NCI-H146 (cell line): Measurements from ENCODE around the gene PYGB.

Experiments used
- DNase-seq: peaks from one replicate; lab custom pipeline; 2025; lab: John Stamatoyannopoulos, UW

PYGB gene

DNA sequence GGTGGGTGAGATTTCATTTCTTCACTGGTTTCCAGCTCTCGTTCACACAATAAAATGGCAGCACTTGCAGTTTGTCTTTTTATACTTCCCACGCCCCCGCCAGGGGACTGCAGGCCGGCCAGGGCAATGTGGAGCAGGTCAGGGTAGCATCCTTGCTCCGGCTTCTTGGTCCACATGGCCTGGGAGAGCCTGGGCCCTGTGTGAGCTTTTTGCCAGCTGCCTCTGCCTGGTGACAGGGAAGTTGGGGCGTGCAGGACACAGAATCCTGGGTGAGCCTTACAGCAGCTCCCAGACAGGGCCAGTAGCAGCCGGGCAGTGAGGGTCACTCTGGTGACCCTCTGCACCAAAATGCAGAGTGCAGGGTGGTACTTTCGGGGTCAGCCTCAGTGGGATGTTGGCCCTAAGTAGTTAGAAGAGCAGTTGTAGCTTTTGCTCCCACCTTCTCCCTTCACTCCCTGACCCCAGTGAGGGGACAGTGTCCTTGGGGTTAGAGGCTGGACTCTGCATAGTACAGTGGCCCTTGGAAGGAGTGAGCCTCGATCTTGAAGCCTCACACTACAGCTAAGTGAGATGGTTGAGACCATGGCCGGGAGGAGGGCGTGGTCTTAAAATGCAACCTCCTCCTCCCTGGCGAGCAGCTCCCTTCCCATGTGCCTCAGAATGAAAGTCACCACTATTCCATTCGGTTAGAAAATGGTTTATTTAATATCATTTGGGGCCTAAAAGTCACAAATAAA is 23.8 kb downstream of the PYGB start:
- no peak for DNase-seq

DNA sequence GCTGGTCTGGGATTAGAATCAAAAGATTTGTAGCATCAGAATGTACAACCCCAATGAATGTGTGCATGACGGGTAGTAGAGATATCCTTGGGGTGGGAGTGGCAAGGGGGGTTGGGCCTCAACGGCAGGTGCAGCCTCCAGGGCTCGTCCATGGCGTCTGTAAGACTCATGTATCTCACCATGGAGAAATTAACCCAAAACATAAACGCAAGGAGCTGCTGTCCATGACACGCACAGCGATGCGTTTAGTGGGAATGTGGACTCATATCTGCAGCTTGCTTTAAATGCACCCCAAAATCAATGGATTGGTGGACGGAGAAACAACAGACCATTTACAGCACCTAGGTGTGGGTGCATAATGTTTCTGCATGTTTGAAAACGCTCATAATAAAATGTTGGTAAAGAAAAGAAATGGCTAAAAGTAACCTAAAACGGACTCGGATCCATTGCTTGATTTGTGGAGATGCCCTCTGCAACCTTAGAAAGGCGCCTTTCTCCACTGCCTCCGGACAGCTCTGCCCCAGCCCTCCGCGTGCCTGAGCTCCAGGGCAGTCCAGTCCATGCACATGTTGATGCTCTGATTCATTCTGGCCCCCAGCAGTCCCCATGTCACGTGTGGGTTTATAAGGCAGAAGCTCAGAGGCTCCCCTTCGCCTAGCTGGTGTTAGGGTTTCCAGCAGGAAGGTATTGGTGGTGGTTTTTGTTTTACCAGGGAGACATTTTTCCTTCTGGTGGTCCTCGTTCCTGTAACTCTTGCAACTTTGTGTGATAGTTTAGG is 24.5 kb downstream of the PYGB start:
- no peak for DNase-seq

DNA sequence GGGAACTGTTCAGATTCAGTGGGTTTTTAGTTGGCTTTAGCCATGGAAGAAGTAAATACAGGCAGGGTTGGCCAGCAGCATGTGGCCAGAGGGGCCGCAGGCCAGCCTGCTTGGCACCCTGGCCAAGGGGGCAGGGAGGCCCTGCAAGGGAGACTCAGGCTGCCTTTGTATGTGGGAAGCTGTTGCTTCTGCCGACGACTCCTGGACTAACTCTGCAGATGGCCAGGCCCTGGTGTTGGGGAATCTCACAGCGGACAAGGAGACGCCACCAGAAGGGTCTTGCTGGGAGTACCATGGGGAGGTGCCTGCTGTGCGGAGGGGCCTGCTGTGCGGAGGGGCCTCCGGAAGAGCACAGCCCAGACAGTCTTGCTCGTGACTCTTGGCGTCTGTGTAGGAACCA is 25.2 kb downstream of the PYGB start:
- DNase-seq: no peak

DNA sequence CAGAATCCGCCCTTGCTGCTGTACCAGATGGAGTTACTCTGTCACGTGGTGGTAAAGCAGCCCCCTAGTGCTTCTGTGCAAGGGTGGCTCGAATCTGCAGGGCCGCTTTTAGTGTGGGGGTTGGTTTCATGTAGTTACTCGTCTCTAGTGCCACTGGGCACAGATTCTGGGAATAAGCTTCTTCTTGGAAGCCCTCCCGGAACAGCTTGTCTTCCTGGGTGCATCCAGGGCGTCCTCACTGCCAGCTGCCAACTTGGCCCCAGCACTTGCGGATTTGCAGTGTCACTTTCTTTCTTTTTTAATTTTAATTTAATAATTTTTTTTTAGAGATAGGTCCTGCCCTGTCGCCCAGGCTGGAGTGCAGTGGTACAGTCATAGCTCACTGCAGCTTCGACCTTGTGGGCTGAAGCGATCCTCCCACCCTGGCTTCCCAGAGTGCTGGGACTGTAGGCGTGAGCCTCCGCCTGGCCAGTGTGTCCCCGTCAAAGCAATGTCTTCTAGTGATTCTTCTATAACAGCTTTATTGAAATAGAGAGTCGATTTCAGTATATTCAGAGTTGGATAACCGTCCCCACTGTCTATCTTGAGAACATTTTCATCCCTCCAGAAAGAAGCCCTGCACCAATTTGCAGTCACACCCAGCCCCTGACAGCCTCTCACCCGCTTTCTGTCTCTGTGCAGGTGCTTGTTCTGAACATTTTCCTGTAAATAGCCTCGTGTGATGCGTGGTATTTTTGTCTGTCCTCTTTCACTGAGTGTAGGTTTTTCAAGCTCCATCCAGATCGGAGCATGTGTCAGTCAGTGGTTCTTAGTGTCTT is 25.9 kb downstream of the PYGB start:
- no peak for DNase-seq

DNA sequence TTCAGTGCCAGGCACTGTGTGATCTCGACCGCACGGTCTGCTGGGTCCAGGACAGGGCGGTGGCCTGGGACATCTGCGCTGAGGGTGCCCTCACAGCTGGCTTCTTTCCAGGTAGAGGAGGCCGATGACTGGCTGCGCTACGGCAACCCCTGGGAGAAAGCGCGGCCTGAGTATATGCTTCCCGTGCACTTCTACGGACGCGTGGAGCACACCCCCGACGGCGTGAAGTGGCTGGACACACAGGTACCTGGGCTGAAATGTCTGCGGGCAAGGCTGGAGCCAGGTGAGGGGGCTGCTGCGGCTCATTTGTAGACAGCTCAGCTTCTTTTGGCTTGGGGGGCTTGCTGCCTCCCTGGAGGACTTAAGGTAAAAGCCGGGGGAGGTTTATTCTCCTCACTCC is 26.6 kb downstream of the PYGB start:
- DNase-seq: no peak

DNA sequence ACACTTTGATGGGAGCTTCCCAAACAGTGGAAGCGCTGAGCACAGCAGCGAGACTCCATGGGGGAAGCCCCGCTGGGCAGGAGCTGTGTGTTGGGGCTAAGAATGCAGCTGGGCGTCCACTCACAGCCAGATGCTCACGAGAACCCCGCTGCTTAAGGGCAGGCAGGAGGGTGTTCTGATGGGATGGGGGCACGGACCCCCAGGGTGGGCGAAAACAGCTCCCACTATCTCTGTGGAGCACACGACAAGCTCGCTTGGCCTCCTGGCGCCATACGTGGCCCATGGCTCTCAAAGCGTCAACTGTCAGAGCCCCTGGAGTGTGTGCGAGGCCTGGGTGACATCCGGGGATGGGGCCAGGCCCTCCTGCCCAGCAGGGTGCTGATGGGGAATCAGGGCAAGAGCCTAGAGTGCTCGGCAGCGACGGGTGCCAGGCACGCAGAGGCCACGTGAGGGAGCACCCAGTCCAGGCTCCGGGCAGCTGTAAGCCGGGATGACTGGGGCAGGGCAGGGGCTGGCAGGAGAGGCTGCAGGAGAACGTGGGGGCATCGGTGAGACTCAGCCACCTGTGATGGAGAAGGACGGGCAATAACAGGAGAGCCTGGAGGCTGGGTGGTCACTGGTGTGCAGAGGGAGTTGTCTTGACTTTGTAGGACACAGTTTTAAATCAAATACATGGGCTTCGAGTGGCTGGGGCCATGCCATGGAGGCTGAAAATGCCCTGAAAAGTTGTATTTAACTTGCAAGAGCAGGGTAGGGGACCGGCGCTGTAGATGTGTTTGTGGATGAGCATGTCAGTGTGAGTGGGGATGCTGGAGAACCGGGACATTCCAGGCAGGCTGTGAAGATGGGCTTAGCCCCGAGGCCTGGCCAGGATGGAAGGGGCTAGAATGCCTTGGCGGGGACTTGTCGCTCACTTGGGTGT is 27.3 kb downstream of the PYGB start:
- DNase-seq: no peak

DNA sequence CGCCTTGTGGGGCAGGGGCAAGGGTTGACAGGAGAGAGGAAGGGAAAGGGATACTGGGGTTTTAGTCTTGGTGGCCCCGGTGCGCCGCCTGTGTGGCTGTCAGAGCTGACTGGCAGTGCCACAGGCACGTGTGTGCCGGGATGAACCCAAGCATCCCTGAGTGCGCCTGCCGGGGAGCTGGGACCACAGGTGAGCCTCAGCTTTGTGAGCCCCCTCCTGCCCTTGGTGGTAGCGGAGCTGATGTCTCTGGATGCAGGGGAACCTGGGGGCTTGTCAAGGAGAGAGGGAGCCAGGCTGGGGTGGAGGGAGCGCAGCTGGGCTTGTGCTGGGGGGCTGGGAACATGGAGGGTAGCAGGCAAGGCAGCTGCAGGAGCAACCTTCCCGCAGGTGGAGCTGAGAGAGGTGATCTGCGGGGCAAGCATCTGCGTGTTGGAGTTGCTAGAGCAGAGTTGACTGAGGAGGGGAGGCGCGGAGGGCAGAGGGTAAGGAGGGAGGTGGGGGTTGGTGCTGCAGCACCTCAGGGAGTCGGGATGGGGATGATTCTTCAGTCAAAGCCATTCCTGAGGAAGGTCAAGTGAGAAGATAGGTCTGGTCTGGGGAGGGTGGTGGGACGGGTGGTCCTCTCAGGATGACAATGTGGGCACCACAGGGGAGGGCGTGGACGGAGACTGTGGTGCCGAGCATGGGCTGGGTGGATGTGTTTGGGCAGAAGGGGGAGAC is 28.1 kb downstream of the PYGB start:
- DNase-seq: no peak

DNA sequence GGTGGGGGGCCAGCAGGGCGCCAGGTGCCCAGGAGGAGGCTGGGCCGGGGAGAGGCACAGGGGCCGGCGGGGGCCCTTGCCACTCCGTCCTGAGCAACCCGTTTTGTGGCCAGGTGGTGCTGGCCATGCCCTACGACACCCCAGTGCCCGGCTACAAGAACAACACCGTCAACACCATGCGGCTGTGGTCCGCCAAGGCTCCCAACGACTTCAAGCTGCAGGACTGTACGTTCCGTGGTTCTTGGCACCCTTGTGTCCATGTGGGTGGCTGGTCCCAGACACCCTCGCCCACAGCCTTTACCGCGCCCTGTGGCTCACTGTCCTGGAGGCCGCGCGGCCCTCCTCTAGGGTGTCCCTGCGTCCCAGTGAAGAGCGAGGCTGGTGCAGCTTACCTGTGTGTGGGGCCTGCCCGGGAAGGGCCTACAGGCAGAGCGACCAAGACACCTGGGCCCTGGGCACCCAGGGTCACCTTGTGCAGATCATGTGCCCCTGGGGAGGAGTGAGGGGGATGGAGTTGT is 28.7 kb downstream of the PYGB start:
- DNase-seq: no peak

DNA sequence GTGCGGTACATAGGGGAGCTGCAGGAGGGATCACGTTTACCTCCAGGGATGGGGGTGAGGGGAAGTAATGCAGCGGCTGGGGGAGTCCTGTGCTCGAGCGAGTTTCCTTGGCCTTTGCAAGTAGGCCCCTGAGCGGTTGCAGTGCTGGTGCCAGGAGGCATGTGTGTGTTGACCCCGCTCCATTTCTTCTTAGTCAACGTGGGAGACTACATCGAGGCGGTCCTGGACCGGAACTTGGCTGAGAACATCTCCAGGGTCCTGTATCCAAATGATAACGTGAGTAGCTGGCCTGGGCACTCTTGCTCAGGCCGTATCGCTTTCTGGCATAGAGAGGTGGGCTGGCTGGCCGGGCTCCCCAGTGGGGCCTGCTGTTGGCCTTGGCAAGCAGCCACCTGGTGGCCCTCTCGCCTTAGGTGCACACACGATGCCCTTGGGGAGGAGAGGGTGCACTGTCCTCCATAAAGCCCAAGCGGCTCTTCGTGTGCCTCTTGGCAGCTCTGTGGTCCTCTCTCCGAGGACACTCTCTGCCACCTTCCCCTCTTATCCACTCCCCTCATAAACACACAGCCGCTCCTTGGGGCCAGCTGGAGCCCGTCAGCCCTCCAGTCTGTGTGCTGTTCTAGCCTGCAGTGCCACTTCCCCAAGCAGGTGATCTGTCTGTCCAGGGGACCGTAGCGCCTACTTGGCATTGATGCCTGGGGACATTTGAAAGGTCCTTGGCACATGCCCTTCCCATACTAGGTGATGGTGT is 29.3 kb downstream of the PYGB start:
- no peak for DNase-seq

DNA sequence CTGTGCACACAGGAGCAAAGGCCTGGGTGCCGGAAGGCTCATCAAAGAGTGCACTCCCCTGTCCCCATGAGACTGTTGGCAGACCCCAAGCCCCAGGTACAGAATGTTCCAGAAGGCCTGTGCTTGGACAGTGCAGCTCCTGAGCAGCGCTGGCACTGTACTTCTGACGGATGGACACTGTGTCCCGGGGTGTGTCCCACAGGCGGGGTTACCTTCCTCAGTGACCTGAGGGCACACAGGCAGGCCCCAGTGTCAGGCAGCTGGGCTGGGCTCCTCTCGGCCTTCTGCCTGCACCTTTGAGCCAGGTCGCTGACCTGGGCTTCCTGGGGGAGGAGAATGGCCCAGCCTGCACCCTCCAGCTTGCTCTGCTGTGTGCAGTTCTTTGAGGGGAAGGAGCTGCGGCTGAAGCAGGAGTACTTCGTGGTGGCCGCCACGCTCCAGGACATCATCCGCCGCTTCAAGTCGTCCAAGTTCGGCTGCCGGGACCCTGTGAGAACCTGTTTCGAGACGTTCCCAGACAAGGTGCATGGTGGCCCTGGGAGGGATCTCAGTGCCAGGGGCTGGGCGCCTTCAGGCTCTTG is 30.1 kb downstream of the PYGB start:
- no peak for DNase-seq

DNA sequence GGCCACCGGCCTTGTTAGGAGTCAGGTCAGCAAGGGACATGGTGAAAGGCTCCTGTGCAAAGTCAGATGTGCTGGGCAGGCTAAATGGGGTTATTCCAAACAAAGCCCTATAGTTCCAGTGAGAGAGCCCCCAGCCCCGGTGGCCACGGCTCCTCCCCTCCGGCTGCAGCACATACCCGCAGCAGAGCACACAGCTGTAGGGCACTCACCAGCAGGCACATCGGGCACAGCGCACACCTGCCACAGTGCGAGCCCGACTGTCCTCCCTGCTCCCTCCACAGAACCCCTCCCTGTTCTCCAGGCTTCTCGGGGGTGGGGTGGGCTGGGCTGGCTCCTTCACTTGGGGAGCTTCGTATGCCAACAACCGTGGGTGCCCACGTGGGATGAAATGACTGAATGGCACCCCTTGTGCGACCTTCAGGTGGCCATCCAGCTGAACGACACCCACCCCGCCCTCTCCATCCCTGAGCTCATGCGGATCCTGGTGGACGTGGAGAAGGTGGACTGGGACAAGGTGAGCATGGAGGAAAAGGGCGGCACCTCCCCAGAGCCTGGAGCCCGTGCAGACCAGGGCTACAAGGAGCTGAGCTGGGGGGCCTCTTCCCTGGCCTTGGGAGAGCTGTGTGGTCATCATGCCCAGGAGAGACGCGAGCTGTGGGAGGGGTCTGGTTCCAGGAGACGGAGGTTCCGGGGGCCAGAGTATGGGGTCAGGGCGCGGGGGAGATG is 30.9 kb downstream of the PYGB start:
- no peak for DNase-seq

DNA sequence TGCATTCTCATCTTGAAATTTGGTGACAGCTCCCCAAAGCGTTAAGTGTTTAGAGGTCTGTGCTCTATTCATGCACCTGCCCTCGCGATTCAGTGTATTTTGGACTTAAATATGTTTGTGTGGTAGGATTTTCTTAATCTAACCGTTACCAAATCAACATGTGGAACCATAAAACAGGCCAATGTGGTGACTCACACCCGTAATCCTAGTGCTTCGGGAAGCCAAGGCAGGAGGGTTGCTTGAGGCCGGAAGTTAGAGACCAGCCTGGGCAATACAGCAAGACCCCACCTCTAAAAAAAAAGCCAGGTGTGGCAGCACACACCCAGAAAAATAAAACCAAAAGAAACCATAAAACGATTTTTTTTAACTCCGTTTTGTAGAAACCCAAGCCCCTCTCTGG is 31.5 kb downstream of the PYGB start:
- no peak for DNase-seq

DNA sequence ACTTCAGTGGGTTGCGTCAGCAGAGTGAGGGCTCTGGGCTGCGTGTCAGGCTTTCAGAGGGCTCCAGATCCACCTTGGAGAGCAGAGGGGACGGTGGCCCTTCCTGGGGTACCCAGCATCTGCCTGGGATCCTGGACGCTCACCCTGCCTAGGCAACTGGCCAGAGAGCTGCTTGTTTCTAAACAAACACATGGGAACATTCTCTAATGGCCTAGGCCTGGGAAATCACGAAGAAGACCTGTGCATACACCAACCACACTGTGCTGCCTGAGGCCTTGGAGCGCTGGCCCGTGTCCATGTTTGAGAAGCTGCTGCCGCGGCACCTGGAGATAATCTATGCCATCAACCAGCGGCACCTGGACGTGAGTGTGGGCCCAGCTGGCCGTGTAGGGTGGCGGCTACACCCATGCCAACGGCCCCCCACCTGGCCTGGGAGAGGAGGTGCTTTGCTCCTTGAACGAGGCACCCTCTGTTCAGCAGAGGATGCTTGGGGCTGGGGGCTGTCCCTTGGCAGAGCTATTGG is 32.2 kb downstream of the PYGB start:
- DNase-seq: peak; percentile 90

DNA sequence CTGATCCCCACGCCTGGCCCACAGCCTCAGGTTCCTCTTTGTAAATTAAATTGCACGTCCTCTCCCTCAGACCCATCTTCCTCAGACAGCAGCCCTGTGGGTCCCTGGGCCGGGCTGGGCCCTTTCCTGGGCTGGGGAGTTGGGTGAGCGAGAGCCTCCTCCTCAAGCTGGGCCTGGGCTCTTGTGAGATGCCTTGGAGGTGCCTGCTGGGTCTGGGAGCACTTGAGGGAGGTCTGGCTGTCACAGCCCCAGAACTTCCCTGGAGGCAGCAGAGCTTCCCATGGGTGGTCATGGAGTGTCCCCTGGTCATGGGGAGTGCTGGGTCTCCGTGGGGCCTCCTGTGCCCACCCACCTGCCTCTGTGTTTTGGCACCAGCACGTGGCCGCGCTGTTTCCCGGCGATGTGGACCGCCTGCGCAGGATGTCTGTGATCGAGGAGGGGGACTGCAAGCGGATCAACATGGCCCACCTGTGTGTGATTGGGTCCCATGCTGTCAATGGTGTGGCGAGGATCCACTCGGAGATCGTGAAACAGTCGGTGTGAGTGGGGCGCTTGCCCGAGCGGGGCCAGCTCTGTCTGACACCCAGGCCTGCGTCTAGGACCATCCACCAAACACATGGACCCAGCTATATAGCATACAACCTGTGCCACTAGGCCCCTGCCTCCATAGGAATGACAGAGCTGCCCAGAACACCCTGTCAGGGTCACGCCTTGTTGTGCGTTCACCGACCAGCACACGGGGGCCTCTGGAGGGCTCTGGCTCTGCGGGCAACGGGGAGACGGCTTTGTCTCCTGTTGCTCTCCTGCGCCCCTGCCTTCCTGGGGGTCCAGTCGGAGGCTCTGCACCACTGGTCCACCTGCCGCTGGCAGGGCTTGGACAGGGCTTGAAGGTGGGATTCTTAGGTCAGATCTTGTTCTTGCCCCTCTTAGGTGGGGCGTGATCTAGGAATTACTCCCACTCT is 33.0 kb downstream of the PYGB start:
- DNase-seq: no peak

DNA sequence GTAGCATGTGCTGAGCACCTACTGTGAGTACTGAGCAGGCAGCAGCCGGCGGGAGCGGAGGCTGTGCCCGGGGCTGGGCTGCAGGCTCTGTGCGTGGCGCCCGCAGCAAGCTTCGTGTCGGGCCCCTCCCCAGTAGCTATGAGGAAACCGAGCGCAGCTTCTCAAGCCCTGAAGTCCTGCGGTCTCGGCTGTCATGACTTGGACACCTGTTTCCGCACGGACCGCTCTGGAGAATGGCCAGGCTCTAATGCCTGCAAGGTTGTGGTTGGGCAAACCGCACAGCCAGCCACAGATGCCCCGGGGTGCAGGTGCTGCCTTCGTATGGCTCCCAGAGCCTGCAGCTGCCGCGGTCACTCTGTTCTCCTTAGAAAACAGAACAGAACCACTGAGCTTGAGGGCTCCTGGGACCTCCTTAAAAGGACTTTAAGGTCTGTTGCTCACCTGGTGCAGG is 33.7 kb downstream of the PYGB start:
- no peak for DNase-seq

DNA sequence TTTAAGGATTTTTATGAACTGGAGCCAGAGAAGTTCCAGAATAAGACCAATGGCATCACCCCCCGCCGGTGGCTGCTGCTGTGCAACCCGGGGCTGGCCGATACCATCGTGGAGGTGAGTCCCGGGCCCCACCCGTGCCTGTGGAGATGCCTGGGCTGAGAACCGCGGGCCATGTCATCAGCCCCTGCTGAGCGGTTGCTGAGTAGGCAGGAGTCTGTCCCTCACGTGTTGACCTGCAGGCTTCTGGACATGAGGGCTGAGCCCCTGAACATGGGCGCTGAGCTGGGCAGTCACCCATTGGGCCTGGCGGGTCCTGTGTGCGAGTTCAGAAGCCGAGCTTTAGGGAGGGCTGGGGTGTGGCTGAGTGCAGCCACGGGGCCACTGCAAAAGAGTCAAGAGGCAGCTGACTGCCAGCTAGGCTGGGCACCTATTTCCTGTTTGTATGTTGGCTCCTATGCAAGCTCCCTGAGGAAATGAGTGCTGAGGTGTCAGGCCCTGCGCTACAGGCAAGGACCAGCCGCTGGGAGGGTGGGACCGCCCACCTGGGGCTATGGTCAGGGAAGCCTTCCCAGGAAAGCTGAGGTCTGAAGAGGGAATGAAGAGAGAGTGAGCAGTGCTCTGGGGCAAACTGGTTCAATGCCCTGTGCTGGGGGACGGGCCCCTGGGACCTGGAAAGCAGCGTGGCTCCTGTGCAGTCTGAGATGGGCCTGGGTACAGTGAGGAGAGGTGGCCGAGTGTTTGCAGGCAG is 34.3 kb downstream of the PYGB start:
- no peak for DNase-seq

DNA sequence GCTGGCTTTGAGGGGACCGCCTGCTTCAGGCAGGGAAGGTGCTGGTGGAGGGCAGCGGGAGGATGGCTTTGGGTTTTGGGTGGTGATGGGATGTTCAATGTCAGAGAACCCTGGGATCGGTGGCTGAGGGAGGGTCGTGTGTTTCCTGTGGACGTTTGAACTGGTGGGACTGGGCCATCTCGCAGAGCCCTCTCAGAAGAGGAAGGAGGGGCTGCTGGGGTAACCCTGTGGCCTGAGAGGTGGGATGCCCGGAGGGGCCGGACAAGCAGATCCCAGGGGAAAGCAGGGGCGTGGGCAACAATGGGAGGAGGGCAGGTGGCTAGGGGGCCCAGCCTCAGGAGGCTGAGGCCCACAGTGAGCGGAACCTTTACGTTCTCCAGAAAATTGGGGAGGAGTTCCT is 34.9 kb downstream of the PYGB start:
- DNase-seq: no peak
